Mesothelial cell of epicardium (in vitro differentiated cells): ENCODE data around the gene HSP90AB1. TPM values are rescaled to one million over a fixed set of nuclear protein-coding genes. Genes with fewer than 3 reads are reported as not detected.

Experiments
- DNase-seq, 2 experiments: peaks; one replicate each; pipeline ENCODE4 v3.0.0; 2021; ENCODE audit warnings: low spot score in 2 of 2; ENCODE audit not compliant: unreplicated experiment in 2 of 2
- H3K27ac Mint-ChIP-seq: 2 replicates; pipeline ENCODE4 v1.8.0; 2021; ENCODE audit warnings: mixed read lengths
- H3K27me3 Mint-ChIP-seq: 2 replicates; pipeline ENCODE4 v1.8.0; 2021; ENCODE audit warnings: low read depth, mixed read lengths
- H3K36me3 Mint-ChIP-seq: 2 replicates; pipeline ENCODE4 v1.8.0; 2021; ENCODE audit warnings: mixed read lengths
- H3K4me1 Mint-ChIP-seq: 2 replicates; pipeline ENCODE4 v1.8.0; 2021; ENCODE audit warnings: mixed read lengths
- H3K4me3 Mint-ChIP-seq: 2 replicates; pipeline ENCODE4 v1.8.0; 2021; ENCODE audit warnings: mild to moderate bottlenecking, moderate library complexity, mixed read lengths
- H3K9me3 Mint-ChIP-seq: 2 replicates; pipeline ENCODE4 v1.8.0; 2021; ENCODE audit warnings: mixed read lengths
- CTCF ChIP-seq: fragments of 200-600 bp; sonication (generic); IDR thresholded peaks from one replicate; pipeline ENCODE4 v1.5.0; 2021; ENCODE audit warnings: antibody characterized with exemption; ENCODE audit not compliant: unreplicated experiment
- total RNA-seq: library from RNA; stranded (reverse); gene quantifications from 3 replicates; pipeline ENCODE4 v1.2.1, GENCODE V29; 2021

Gene HSP90AB1
- total RNA-seq, 1 donor from 2014 or later: 992 TPM

GRCh38 chr6:44235269-44235668 is 11.6 kb upstream of the HSP90AB1 start:
- peak overlapping the region; percentile 10 for H3K4me3 Mint-ChIP-seq
- H3K36me3 Mint-ChIP-seq: no peaks in the 10 kb centered on the region
- peaks cover 34% of the 10 kb centered on the region for H3K4me1 Mint-ChIP-seq
- no peak for DNase-seq
- peaks cover 4% of the 10 kb centered on the region for H3K27me3 Mint-ChIP-seq
- no peak for TF ChIP-seq CTCF
- no peaks in the 10 kb centered on the region for H3K9me3 Mint-ChIP-seq
- peak overlapping the region; percentile 84 for H3K27ac Mint-ChIP-seq

DNA sequence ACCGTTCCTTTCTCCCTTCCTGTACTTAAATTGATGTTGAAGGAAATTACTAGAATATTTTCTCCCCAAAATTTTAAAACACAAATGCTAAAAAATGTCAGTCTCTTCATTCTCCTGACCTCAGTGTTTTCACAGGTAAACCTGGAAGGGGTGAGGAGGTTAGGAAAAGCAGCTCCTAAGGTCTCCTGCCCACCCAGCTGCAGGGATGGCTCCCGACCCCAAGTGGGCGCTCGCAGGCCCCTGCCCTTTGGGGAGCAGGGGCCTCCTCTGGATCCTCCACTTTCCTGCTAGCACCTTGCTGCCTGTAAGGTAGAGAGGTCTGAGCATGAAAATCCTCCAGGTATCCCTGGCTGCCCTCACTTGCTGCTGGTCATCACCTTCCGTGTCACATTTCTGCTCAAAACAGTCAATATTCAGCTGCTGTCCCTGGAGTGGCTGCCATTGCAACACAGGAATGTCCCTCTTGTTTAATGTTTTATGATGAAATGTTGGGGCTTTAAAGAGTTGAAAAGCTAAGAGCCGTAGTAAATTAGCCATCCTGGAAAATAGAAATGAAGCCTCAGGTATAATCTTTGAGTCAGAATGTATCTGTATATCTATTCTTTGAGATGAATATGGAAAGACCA is 10.9 kb upstream of the HSP90AB1 start:
- H3K27ac Mint-ChIP-seq: no peak overlapping the region
- TF ChIP-seq CTCF: no peak
- H3K27me3 Mint-ChIP-seq: peaks cover 4% of the 10 kb centered on the region
- DNase-seq: no peak
- no peak overlapping the region for H3K4me3 Mint-ChIP-seq
- H3K4me1 Mint-ChIP-seq: peaks cover 34% of the 10 kb centered on the region
- H3K9me3 Mint-ChIP-seq: no peaks in the 10 kb centered on the region
- H3K36me3 Mint-ChIP-seq: no peaks in the 10 kb centered on the region

DNA sequence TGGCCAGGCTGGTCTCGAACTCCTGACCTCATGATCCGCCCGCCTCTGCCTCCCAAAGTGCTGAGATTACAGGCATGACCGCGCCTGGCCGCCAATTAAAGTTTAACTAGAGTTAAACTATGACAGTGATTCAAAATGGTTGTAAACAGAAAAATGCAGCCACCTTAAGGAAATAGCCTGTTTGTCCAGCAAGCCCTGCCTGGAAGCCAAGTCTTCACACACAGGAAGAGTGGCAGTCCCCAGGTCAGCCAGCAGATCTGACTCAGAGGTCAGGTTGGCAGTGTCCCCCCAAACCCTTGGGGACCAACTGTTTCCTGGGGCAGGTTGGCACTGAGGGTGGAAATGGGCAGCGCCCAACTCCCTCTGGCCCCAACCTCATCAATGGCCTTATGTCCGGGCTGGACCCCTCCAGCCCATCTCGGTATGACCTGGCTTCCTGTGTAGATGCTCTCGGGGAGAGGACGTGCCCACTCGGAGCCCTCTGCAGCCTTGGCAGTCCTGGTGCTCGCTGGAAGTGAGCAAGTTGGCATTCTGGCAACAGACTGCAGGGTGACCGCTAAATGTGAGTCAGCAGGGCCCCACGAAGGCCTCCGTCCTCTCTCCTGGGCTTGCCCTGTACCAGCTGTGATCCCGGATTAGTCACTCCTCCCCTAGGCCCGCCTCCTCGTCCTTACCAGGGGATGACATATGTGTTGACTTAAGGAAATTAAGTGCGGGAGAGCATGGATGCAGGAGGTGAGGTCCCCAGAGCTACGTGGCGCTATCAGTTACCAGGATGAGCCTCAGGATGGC is 9.7 kb upstream of the HSP90AB1 start:
- H3K27me3 Mint-ChIP-seq: peaks cover 4% of the 10 kb centered on the region
- no peaks in the 10 kb centered on the region for H3K9me3 Mint-ChIP-seq
- DNase-seq: peak in 1 of 2 experiments; percentile 53
- H3K4me3 Mint-ChIP-seq: peak overlapping the region; percentile 87
- H3K4me1 Mint-ChIP-seq: peaks cover 34% of the 10 kb centered on the region
- H3K36me3 Mint-ChIP-seq: no peaks in the 10 kb centered on the region
- peak overlapping the region; percentile 91 for H3K27ac Mint-ChIP-seq
- TF ChIP-seq CTCF: no peak

DNA sequence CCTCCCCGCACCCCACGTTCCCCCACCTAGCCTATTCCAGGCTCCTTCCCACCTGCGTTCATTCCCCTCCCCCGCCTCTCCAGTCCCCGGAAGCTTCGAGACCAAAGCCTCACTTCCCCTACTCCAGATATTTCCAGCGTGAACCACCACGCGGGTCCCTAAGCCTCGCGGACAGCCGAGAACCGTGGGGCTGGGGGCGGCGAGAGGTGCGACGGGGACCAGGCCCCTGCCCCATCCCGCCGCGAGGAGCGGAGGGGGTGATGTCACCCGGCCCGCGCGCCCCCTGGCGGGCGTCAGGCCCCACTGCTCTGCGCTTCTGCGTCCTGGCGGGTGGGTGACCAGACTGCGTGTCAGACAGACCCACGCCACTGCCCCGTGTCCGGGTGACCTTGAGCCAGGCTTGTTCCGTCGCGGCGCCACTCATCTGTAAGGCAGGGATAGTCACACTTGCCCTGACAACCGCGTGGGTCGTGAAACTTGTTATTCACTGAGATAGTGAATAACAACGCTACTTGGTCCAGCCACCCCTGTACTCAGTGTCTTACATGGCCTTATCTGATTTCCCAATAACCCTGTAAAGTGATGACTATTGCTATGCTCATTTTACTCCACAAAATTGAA is 9.0 kb upstream of the HSP90AB1 start:
- peak; percentile 98 for TF ChIP-seq CTCF
- no peaks in the 10 kb centered on the region for H3K9me3 Mint-ChIP-seq
- H3K27me3 Mint-ChIP-seq: peaks cover 4% of the 10 kb centered on the region
- H3K27ac Mint-ChIP-seq: peak overlapping the region; percentile 91
- peak; percentile 72 to 89 for DNase-seq
- H3K4me1 Mint-ChIP-seq: peaks cover 34% of the 10 kb centered on the region
- no peaks in the 10 kb centered on the region for H3K36me3 Mint-ChIP-seq
- H3K4me3 Mint-ChIP-seq: peak overlapping the region; percentile 87

GRCh38 chr6:44238687-44239350 is 8.1 kb upstream of the HSP90AB1 start:
- DNase-seq: no peak
- Mint-ChIP-seq H3K27ac (no peak overlapping the region), H3K36me3 (no peaks in the 10 kb centered on the region), H3K9me3 (no peaks in the 10 kb centered on the region), H3K4me3 (peak overlapping the region; percentile 87), H3K4me1 (peaks cover 31% of the 10 kb centered on the region), H3K27me3 (peaks cover 4% of the 10 kb centered on the region)
- TF ChIP-seq CTCF: no peak
